GM19395 (cell line): ENCODE results near the gene MACROD2.

Experiments used
- ATAC-seq: cut with Tn5 transposase; IDR thresholded peaks from one replicate; pipeline ENCODE4 v1.9.1; 2021; ENCODE audit warnings: mild to moderate bottlenecking, moderate library complexity; ENCODE audit not compliant: unreplicated experiment

MACROD2 gene

GRCh38 chr20:14696937-14697336 is 701.6 kb downstream of the MACROD2 start:
- no peak for ATAC-seq

GRCh38 chr20:14698125-14698524 is 702.8 kb downstream of the MACROD2 start:
- no peak for ATAC-seq

GRCh38 chr20:14698605-14699373 is 703.5 kb downstream of the MACROD2 start:
- no peak for ATAC-seq

GRCh38 chr20:14700639-14700960 is 705.3 kb downstream of the MACROD2 start:
- ATAC-seq: peak; percentile 53

- ATAC-seq: no peak
Measured at GRCh38 chr20:14701326-14701725, 706.0 kb downstream of the MACROD2 start.

GRCh38 chr20:14706555-14706954 is 711.2 kb downstream of the MACROD2 start:
- ATAC-seq: no peak

GRCh38 chr20:14707026-14707680 is 711.8 kb downstream of the MACROD2 start:
- ATAC-seq: no peak

- ATAC-seq: no peak
Measured at GRCh38 chr20:14707865-14708596, 712.7 kb downstream of the MACROD2 start.

- ATAC-seq: no peak
Measured at GRCh38 chr20:14709439-14709838, 714.1 kb downstream of the MACROD2 start.

- ATAC-seq: no peak
Measured at GRCh38 chr20:14710951-14711350, 715.6 kb downstream of the MACROD2 start.

- ATAC-seq: no peak
Measured at GRCh38 chr20:14711652-14712051, 716.3 kb downstream of the MACROD2 start.

GRCh38 chr20:14712302-14712739 is 717.0 kb downstream of the MACROD2 start:
- ATAC-seq: no peak

- ATAC-seq: no peak
Measured at GRCh38 chr20:14715400-14715799, 720.1 kb downstream of the MACROD2 start.

- ATAC-seq: no peak
Measured at GRCh38 chr20:14716351-14716801, 721.1 kb downstream of the MACROD2 start.

- ATAC-seq: peak; percentile 76
Measured at GRCh38 chr20:14717134-14717999, 722.1 kb downstream of the MACROD2 start.

- ATAC-seq: no peak
Measured at GRCh38 chr20:14720251-14720650, 724.9 kb downstream of the MACROD2 start.

GRCh38 chr20:14721926-14722452 is 726.7 kb downstream of the MACROD2 start:
- ATAC-seq: no peak

- no peak for ATAC-seq
Measured at GRCh38 chr20:14723614-14724013, 728.3 kb downstream of the MACROD2 start.

GRCh38 chr20:14724036-14724435 is 728.7 kb downstream of the MACROD2 start:
- no peak for ATAC-seq

GRCh38 chr20:14724468-14724867 is 729.2 kb downstream of the MACROD2 start:
- ATAC-seq: no peak

- no peak for ATAC-seq
Measured at GRCh38 chr20:14726591-14726990, 731.3 kb downstream of the MACROD2 start.
